Hepatic stellate cell (primary cell): ENCODE data around the gene AKR1B1.

ENCODE experiments used
- DNase-seq: peaks from one replicate; pipeline ENCODE4 v3.0.0; 2011; ENCODE audit warnings: low spot score

AKR1B1 gene

DNA sequence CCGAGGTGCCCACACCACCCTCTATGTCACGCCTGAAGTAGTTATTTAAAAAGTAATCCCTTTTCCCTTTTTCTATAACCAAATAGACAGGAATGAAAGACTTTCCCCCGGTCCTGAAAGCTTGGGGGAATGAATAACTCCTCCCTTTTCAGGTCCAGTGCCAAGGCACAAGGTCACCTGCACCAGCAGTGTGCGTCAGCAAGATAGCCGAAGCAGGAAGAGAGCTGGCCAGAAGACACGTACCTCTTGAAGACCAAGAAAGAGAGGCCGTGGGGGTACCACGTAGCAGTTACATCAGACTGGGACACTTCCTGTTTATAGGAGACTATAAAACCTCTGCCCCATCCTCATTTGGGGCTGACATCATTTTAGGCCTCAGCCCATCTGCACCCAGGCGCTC, 10.7 kb upstream of the AKR1B1 start:
- no peak for DNase-seq

DNA sequence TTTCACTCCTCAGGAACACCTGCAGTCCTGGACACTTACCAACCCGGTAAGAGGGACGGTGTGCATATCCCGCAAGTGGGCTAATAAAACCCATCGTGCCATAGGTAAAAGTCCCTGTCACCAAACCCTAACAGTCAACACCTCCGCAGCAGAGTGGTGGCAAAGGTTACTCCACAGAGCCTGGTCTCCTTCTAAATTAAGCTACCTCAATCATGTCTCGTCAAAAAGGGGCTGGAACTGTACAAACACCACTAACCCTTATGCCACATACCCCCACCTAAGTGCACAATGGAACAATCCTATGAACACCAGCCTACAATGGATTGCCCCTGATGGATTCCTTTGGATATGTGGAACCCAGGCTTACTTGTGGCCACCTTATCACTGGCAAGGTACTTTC, 9.6 kb upstream of the AKR1B1 start:
- DNase-seq = no peak

DNA sequence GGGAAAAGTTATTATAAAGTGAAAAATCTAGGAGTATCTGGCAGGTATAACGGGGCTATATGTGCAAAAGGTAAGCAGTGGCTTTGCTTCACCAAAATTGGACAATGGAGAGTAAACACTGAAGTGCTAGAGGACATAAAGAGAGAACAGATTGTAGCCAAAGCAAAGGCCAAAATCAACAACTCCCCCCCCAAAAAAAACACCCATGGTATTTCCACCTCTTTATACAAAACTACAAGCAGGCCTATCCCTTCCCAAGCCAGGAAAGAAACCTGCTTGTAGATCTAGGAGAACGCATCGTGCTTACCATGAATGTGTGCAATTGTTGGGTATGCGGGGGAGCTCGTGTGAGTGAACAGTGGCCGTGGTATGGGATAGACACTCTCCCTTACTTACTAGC, 9.2 kb upstream of the AKR1B1 start:
- DNase-seq = no peak

- no peak for DNase-seq
These were observed 6.6 kb upstream of the AKR1B1 start for GRCh38 chr7:134465491-134465890.

GRCh38 chr7:134464496-134464895, 5.6 kb upstream of the AKR1B1 start:
- no peak for DNase-seq

DNA sequence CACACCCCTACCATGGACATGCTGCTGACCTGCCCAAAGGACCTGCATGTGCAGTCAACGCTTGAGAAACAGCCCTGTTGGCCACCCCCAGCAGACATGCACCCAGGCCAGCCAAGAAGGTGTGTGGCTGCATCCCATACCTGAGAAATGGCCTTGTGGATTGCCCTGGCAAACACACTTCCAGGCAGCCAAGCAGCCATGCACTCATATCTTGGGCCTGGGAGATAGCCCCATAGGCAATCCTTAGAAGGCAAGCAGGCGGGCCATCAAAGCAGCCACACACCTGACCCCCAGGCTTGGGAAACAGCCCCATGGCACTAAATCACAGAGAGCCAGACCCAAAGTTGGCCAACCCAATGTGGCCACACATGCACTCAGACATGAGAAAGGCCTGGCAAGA, 4.9 kb upstream of the AKR1B1 start:
- no peak for DNase-seq

- DNase-seq = peak; percentile 81
These were observed 3.5 kb upstream of the AKR1B1 start for GRCh38 chr7:134462337-134462925.

DNA sequence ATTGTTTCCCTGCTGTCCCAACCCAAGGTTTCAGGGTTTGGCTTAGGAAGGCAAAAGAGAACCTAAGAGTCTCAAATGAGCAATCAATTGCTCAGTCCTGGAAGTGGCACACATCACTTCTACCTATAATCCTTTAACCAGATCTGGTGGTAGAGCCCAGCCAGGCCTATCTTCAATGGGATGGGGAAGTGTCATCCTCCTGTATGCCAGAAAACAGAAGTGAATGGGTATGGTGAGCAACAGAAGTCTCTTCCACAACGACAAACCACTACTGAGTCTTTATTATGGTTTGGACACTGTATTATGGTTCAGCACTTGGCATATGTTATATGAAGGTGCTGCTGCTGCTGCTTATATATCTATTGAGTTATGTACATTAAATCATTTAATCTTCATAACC, 3.0 kb upstream of the AKR1B1 start:
- no peak for DNase-seq

DNA sequence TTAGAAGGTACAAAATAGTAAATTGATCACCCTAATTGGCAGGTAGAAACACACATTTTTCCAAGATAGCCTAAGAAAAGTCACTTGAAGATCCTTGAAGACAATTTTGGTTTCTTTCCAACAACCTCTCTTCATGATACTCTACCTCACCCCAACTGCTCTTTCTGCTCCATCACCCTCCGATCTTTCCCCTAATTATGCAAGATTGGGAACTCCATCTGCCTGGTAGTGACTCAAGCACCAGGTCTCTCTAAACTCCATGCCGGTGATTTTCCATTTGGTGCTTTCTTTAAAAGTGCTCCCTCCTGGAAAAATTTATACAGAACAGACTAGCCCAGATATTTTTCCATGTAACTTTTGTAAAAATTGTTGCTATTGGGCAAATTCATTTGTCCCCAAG, 1.1 kb upstream of the AKR1B1 start:
- DNase-seq = no peak

DNA sequence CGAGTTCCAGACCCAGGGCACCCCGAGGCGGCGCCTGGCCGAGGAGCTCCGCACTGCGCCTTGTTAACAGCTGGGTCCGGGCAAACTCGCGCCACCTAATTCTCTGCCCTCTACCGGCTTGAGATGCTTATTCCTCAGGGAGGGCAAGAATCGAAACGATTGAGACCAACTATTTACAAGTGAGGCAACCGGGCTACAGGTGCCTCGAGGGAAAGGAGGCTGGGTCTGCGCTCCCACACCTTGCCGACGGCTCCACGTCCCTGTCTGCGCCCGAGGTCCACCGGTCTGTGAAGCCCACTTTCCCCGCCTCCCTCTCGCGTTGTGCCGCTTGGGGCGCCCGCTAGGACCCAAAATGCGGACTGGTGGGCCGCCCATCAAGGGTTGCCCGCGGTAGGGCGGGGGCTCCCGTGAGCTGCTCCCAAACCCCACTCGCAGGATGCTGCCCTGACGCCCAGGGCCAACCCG, 527 bp downstream of the AKR1B1 start:
- DNase-seq = peak; percentile 68

DNA sequence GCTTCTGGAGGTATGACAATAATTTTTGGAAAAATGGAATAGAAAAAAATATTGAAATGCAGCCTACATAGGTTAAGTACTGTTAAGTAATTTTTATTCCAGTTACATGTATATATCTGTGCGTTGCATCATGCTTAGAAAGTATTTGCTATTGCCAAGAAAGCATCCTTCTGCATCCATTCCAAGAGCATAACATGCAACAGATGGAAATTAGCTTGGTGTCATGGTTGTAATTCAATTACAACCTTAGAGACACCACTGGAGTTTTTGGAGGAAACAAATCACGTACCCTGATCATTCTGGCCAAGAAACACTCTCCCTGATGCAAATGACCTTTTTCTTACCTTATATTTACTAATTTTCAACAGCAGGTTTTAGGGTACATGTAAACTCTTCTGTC, 1.7 kb downstream of the AKR1B1 start:
- no peak for DNase-seq

DNA sequence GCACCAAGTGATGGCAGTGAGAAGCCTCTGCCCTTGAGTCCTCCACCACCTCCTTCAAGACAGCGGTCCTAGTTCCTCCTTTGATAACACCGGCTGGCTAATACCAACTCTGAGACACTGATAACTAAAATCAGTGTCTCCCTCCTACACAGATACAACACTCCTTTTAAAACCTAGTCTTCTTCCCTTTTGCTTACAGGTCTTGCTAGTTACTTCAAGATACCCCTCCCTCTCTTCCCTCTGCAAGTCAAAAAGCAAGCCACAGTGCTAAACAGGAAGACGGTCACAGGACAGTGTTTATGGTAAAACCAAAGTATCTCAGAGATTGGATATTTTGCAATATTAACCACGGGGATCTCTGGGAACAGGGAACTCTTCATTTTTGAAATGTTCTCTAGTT, 4.6 kb downstream of the AKR1B1 start:
- DNase-seq = no peak

- DNase-seq = no peak
These were observed 5.4 kb downstream of the AKR1B1 start for GRCh38 chr7:134453518-134453917.

GRCh38 chr7:134452991-134453473, 5.9 kb downstream of the AKR1B1 start:
- DNase-seq = no peak

DNA sequence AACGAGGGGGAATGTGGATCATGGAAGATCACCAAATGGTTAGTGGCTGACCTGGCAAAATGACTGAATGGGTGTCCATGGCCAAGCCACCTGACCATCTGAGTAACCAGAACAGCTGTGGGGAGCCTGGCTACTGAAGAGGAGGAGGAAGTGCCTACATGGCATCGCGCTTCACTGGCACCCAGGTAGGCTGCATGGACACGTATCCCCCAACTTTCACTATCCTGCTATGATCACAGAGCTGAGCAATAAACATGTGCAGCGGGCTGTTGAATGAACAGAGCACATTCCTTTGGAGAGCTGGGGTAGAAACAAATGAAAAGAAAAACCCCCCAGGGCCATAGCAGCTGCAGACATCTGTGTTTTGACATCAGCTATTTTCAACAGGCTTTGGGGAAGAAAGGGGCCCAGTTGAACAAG, 6.5 kb downstream of the AKR1B1 start:
- DNase-seq = no peak

GRCh38 chr7:134451656-134452055, 7.2 kb downstream of the AKR1B1 start:
- no peak for DNase-seq

DNA sequence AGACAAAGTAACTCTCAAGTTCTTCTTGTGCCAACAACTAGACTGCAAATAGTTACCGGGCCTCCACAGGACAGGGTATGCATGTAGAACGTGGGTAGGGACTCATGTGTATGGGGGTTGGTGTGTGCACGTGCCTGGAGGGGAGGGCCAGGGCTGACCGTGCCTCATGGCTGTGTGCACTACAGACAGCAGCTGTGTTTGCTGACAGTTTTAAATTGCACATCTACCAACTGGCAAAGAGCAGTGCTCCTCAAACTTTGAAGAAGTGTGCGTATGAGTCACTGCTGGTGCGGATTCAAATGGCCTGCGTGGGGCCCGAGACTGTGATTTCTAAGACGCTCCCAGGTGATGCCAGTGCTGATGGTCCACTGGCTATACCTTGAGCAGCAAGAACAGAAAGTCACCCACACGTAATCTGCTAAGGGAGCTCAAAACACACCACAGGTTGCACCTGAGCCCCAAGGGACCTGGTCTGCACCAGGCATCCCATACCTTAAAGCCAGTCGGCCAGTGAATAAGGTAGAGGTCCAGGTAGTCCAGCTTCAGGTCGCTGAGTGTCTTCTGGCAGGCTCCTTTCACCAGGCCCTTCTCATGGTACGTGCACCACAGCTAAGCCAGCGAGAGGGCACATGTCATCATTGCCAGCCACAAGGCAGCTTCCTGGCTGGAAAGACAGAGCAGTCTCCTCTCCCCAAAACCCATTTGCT, 8.5 kb downstream of the AKR1B1 start:
- no peak for DNase-seq

- DNase-seq = no peak
These were observed 9.2 kb downstream of the AKR1B1 start for GRCh38 chr7:134449680-134450079.

- peak; percentile 77 for DNase-seq
These were observed 10.3 kb downstream of the AKR1B1 start for GRCh38 chr7:134448356-134449229.

GRCh38 chr7:134447383-134447782, 11.5 kb downstream of the AKR1B1 start:
- DNase-seq = no peak

GRCh38 chr7:134446923-134447322, 12.0 kb downstream of the AKR1B1 start:
- DNase-seq = no peak

DNA sequence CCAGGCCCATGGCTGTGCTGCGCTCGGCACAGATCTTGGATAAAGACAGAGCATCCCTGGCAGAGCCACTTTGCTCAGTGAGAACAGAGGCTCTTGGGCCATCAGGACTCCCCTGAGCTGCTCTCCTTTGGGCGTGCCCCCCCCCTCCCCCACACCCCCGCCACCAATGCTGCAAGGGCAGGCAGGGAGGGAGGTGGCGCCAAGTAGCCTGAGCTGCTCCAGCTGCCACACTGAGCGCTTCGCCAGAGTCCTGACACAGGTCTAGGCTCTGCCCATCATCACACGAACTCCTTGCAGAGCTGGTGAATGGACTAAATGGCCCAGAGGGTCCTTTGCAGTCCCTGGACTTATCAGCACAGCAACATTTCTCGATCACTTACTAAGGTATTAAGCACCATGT, 12.5 kb downstream of the AKR1B1 start:
- DNase-seq = no peak

DNA sequence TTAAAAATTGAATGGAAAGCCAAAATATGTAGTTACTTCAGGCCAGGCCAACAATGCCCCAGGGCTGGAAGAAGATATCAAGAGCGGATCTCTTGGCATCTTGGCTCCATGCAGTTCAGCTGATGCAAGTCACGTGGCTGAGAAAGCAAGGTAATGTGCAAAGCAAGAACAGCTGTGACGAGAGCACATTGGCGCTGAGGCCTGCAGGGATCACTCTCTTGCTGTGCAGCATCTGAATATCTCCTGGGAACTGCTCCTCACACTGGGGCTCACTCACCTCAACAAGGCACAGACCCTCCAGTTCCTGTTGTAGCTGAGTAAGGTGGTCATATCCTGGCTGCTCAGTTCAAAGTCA, 14.0 kb downstream of the AKR1B1 start:
- no peak for DNase-seq
